Activated naive CD4-positive, alpha-beta T cell treated with anti-CD3 and anti-CD28 coated beads for 36 hours (primary cell): ENCODE measurements around the gene EIF4G1. TPM values are rescaled to one million over a fixed set of nuclear protein-coding genes. Genes with fewer than 3 reads are reported as not detected.

Source experiments
- CTCF ChIA-PET: fragments of 350-600 bp; sonication (Branson Sonifier 250); formaldehyde crosslinking; loops from one replicate; lab custom pipeline; 2021; ENCODE audit warnings: antibody characterized with exemption; lab: Charles Lee
- DNase-seq: peaks from one replicate; pipeline ENCODE4 v3.0.0-alpha.2; 2020
- H3K27ac Mint-ChIP-seq: one replicate; pipeline ENCODE4 v1.8.0; 2021; ENCODE audit warnings: mild to moderate bottlenecking, mixed read lengths
- H3K27me3 Mint-ChIP-seq: one replicate; pipeline ENCODE4 v1.8.0; 2021; ENCODE audit warnings: low read depth, mixed read lengths
- H3K36me3 Mint-ChIP-seq: one replicate; pipeline ENCODE4 v1.8.0; 2021; ENCODE audit warnings: low read depth, mixed read lengths
- H3K4me1 Mint-ChIP-seq: one replicate; pipeline ENCODE4 v1.8.0; 2021; ENCODE audit warnings: low read depth, mixed read lengths
- H3K4me3 Mint-ChIP-seq: one replicate; pipeline ENCODE4 v1.8.0; 2021; ENCODE audit warnings: mild to moderate bottlenecking, moderate library complexity, mixed read lengths
- H3K9me3 Mint-ChIP-seq: one replicate; pipeline ENCODE4 v1.8.0; 2021; ENCODE audit warnings: mixed read lengths
- intact Hi-C: fragments of 100-400 bp; cut with micrococcal nuclease; formaldehyde crosslinking; loops from one replicate; pipeline ENCODE4 v1.15.1; 2023
- total RNA-seq, 2 experiments: library from RNA; stranded (reverse); gene quantifications; one replicate each; pipeline ENCODE4 v1.2.3, GENCODE V29; 2021

The EIF4G1 gene
- total RNA-seq, 2 experiments from 2014 or later, result 345 to 375 TPM

- CTCF ChIA-PET, result no interaction called here
- H3K9me3 Mint-ChIP-seq, result no peaks in the 10 kb centered on the region
- H3K4me3 Mint-ChIP-seq, result no peak overlapping the region
- H3K4me1 Mint-ChIP-seq, result peaks cover 46% of the 10 kb centered on the region
- H3K27ac Mint-ChIP-seq, result peak overlapping the region; percentile 36
- no peaks in the 10 kb centered on the region for H3K27me3 Mint-ChIP-seq
- no peak for DNase-seq
- intact Hi-C loops, result no loop called here
- peaks cover 80% of the 10 kb centered on the region for H3K36me3 Mint-ChIP-seq
These were observed 12.8 kb downstream of the EIF4G1 start for GRCh38 chr3:184327171-184327570.

- H3K27ac Mint-ChIP-seq, result no peak overlapping the region
- CTCF ChIA-PET, result interaction anchor here (1.0 kb wide), 1 partner anchor 25 kb away, joined by 3 read pairs; no protein-coding TSS in a partner anchor
- H3K4me1 Mint-ChIP-seq, result peaks cover 46% of the 10 kb centered on the region
- intact Hi-C loops, result no loop called here
- no peaks in the 10 kb centered on the region for H3K27me3 Mint-ChIP-seq
- no peak for DNase-seq
- peaks cover 79% of the 10 kb centered on the region for H3K36me3 Mint-ChIP-seq
- no peak overlapping the region for H3K4me3 Mint-ChIP-seq
- H3K9me3 Mint-ChIP-seq, result no peaks in the 10 kb centered on the region
These were observed 14.1 kb downstream of the EIF4G1 start for GRCh38 chr3:184328516-184328915.

- Mint-ChIP-seq H3K4me1 (peaks cover 56% of the 10 kb centered on the region), H3K36me3 (peaks cover 50% of the 10 kb centered on the region), H3K9me3 (no peaks in the 10 kb centered on the region), H3K27ac (peak overlapping the region; percentile 81), H3K4me3 (no peak overlapping the region), H3K27me3 (no peaks in the 10 kb centered on the region)
- intact Hi-C loops, result no loop called here
- no peak for DNase-seq
- CTCF ChIA-PET, result interaction anchor here (0.9 kb wide), 1 partner anchor 9 kb away, joined by 3 read pairs; no protein-coding TSS in a partner anchor
These were observed 18.1 kb downstream of the EIF4G1 start for GRCh38 chr3:184332370-184333090.

- no peak for DNase-seq
- Mint-ChIP-seq H3K27ac (peak overlapping the region; percentile 81), H3K4me3 (no peak overlapping the region), H3K9me3 (no peaks in the 10 kb centered on the region), H3K27me3 (no peaks in the 10 kb centered on the region), H3K4me1 (peaks cover 62% of the 10 kb centered on the region), H3K36me3 (peaks cover 45% of the 10 kb centered on the region)
- intact Hi-C loops, result no loop called here
- CTCF ChIA-PET, result interaction anchor here (0.9 kb wide), 1 partner anchor 9 kb away, joined by 3 read pairs; no protein-coding TSS in a partner anchor
These were observed 18.8 kb downstream of the EIF4G1 start for GRCh38 chr3:184333190-184333589.

- Mint-ChIP-seq H3K27ac (peak overlapping the region; percentile 81), H3K36me3 (peaks cover 42% of the 10 kb centered on the region), H3K4me3 (no peak overlapping the region), H3K27me3 (no peaks in the 10 kb centered on the region), H3K9me3 (no peaks in the 10 kb centered on the region), H3K4me1 (peaks cover 64% of the 10 kb centered on the region)
- intact Hi-C loops, result loop anchor here (2.0 kb wide), 1 partner anchor 35 kb away; the partner anchor contains the start of gene PSMD2
- CTCF ChIA-PET, result interaction anchor here (0.9 kb wide), 1 partner anchor 10 kb away, joined by 3 read pairs; no protein-coding TSS in a partner anchor
- DNase-seq, result no peak
These were observed 19.3 kb downstream of the EIF4G1 start for GRCh38 chr3:184333700-184334099.

- Mint-ChIP-seq H3K4me1 (peaks cover 59% of the 10 kb centered on the region), H3K4me3 (no peak overlapping the region), H3K36me3 (peaks cover 34% of the 10 kb centered on the region), H3K9me3 (no peaks in the 10 kb centered on the region), H3K27me3 (no peaks in the 10 kb centered on the region), H3K27ac (peak overlapping the region; percentile 81)
- CTCF ChIA-PET, result no interaction called here
- peak; percentile 59 for DNase-seq
- intact Hi-C loops, result loop anchor here (1.0 to 2.0 kb wide), 3 partner anchors 20 to 36 kb away; partner anchors contain the start of genes EIF4G1 and PSMD2
These were observed 20.2 kb downstream of the EIF4G1 start for GRCh38 chr3:184334470-184335158.

GRCh38 chr3:184335291-184335660 lies 20.9 kb downstream of the EIF4G1 start:
- H3K27me3 Mint-ChIP-seq, result no peaks in the 10 kb centered on the region
- no peaks in the 10 kb centered on the region for H3K9me3 Mint-ChIP-seq
- H3K36me3 Mint-ChIP-seq, result peaks cover 30% of the 10 kb centered on the region
- intact Hi-C loops, result loop anchor here (1.0 to 2.0 kb wide), 3 partner anchors 21 to 36 kb away; partner anchors contain the start of genes EIF4G1 and PSMD2
- no peak for DNase-seq
- peaks cover 58% of the 10 kb centered on the region for H3K4me1 Mint-ChIP-seq
- peak overlapping the region; percentile 80 for H3K4me3 Mint-ChIP-seq
- CTCF ChIA-PET, result interaction anchor here (1.0 kb wide), 2 partner anchors 19 to 87 kb away, joined by 3 read pairs; no protein-coding TSS in a partner anchor
- H3K27ac Mint-ChIP-seq, result peak overlapping the region; percentile 87

GRCh38 chr3:184335661-184336546 lies 21.5 kb downstream of the EIF4G1 start:
- Mint-ChIP-seq H3K9me3 (no peaks in the 10 kb centered on the region), H3K4me3 (peak overlapping the region; percentile 80), H3K36me3 (peaks cover 28% of the 10 kb centered on the region), H3K27me3 (no peaks in the 10 kb centered on the region), H3K4me1 (peaks cover 62% of the 10 kb centered on the region), H3K27ac (peak overlapping the region; percentile 87)
- CTCF ChIA-PET, result interaction anchor here (1.0 kb wide), 2 partner anchors 20 to 88 kb away, joined by 3 read pairs; no protein-coding TSS in a partner anchor
- intact Hi-C loops, result loop anchor here (1.0 to 2.0 kb wide), 3 partner anchors 22 to 37 kb away; partner anchors contain the start of genes EIF4G1 and PSMD2
- DNase-seq, result peak; percentile 85

- Mint-ChIP-seq H3K27me3 (no peaks in the 10 kb centered on the region), H3K4me3 (peak overlapping the region; percentile 80), H3K36me3 (peaks cover 21% of the 10 kb centered on the region), H3K9me3 (no peaks in the 10 kb centered on the region), H3K27ac (peak overlapping the region; percentile 43), H3K4me1 (peaks cover 58% of the 10 kb centered on the region)
- intact Hi-C loops, result no loop called here
- DNase-seq, result no peak
- CTCF ChIA-PET, result interaction anchor here (0.8 to 1.8 kb wide), 2 partner anchors 19 to 31 kb away, joined by 3 to 5 read pairs; no protein-coding TSS in a partner anchor
These were observed 22.4 kb downstream of the EIF4G1 start for GRCh38 chr3:184336547-184337398.

- Mint-ChIP-seq H3K4me1 (peaks cover 52% of the 10 kb centered on the region), H3K36me3 (peaks cover 15% of the 10 kb centered on the region), H3K4me3 (peak within 1 kb of the TSS; percentile 80), H3K9me3 (no peaks in the 10 kb centered on the region), H3K27ac (peak within 1 kb of the TSS; percentile 43), H3K27me3 (no peaks in the 10 kb centered on the region)
- intact Hi-C loops, result no loop called here
- DNase-seq, result no peak
- CTCF ChIA-PET, result interaction anchor here (0.8 to 1.8 kb wide), 2 partner anchors 18 to 32 kb away, joined by 3 to 5 read pairs; no protein-coding TSS in a partner anchor
These were observed 23.0 kb downstream of the EIF4G1 start, which contains the start of gene FAM131A for GRCh38 chr3:184337399-184337714. Gene FAM131A, plus strand, starts transcription at chr3:184337600. Its CDS starts 31 bp downstream, at chr3:184337631.

GRCh38 chr3:184337981-184338380 lies 23.6 kb downstream of the EIF4G1 start:
- H3K36me3 Mint-ChIP-seq, result peaks cover 9% of the 10 kb centered on the region
- intact Hi-C loops, result no loop called here
- H3K27me3 Mint-ChIP-seq, result no peaks in the 10 kb centered on the region
- H3K9me3 Mint-ChIP-seq, result no peaks in the 10 kb centered on the region
- H3K4me3 Mint-ChIP-seq, result no peak overlapping the region
- CTCF ChIA-PET, result interaction anchor here (1.8 to 1.9 kb wide), 2 partner anchors 16 to 17 kb away, joined by 5 read pairs; no protein-coding TSS in a partner anchor
- no peak for DNase-seq
- H3K27ac Mint-ChIP-seq, result no peak overlapping the region
- peaks cover 46% of the 10 kb centered on the region for H3K4me1 Mint-ChIP-seq
